Breast epithelium (tissue), 4 donors: ENCODE results near the gene SPRED1. TPM values are rescaled to one million over a fixed set of nuclear protein-coding genes. Genes with fewer than 3 reads are reported as not detected.

Experiments
- DNase-seq, 2 donors: peaks; one replicate each; pipeline ENCODE4 v3.0.0-alpha.2; 2019; ENCODE audit warnings: low spot score in 2 of 2
- H3K27ac ChIP-seq, 2 donors: fragments of 200-600 bp; sonication (generic) in 1 of 2; one replicate each; pipeline ENCODE4 v1.5.1; 2016 to 2019; ENCODE audit warnings: mild to moderate bottlenecking in 1 of 2
- H3K27me3 ChIP-seq, 2 donors: fragments of 200-600 bp; sonication (generic) in 1 of 2; one replicate each; pipeline versions ENCODE4 v1.5.1 to v1.6.0; 2017 to 2019; ENCODE audit warnings: control low read depth in 1 of 2, mild to moderate bottlenecking in 1 of 2
- H3K36me3 ChIP-seq: fragments of 200-600 bp; one replicate; pipeline ENCODE4 v1.5.1; 2019
- H3K4me1 ChIP-seq, 2 donors: fragments of 200-600 bp; sonication (generic); one replicate each; pipeline ENCODE4 v1.5.1; 2016 to 2019; ENCODE audit warnings: control low read depth in 1 of 2
- H3K4me3 ChIP-seq, 3 donors: fragments of 200-600 bp; sonication (generic); 1 replicate in 2 of 3; 2 replicates in 1 of 3; pipeline ENCODE4 v1.5.1; 2016 to 2019; ENCODE audit warnings: mild to moderate bottlenecking in 3 of 3, moderate library complexity in 2 of 3
- H3K9me3 ChIP-seq, 2 donors: fragments of 200-600 bp; sonication (generic) in 1 of 2; one replicate each; pipeline ENCODE4 v1.5.1; 2016 to 2019; ENCODE audit warnings: control low read depth in 1 of 2
- CTCF ChIP-seq, 3 donors: fragments of 450-650 bp; IDR thresholded peaks; one replicate each; pipeline ENCODE4 v1.5.1; 2016 to 2017; ENCODE audit warnings: antibody characterized with exemption in 3 of 3, mild to moderate bottlenecking in 3 of 3, moderate library complexity in 3 of 3
- POLR2A ChIP-seq: fragments of 450-650 bp; IDR thresholded peaks from one replicate; pipeline ENCODE4 v1.6.1; 2016; ENCODE audit warnings: antibody characterized with exemption, mild to moderate bottlenecking, moderate library complexity
- POLR2AphosphoS5 ChIP-seq, 3 donors: sonication (generic); formaldehyde crosslinking; IDR thresholded peaks; one replicate each; pipeline ENCODE4 v1.6.1; 2017; ENCODE audit warnings: antibody characterized with exemption in 3 of 3
- intact Hi-C: fragments of 100-400 bp; cut with DNase I; formaldehyde crosslinking; loops from one replicate; pipeline ENCODE4 v1.15.1; 2023; ENCODE audit warnings: low total_unique reads
- total RNA-seq, 3 donors: library from RNA; depleted of rRNA; stranded (reverse); fragments of >200 nt; gene quantifications; one replicate each; pipeline ENCODE4 v1.1.0, GENCODE V29; 2016

Gene SPRED1
- total RNA-seq, 3 donors from 2014 or later = 18.4 to 28.1 (median 22.3) TPM

- no peaks in the 10 kb centered on the region for H3K9me3 ChIP-seq
- intact Hi-C loops = no loop called here
- H3K4me1 ChIP-seq = no peaks in the 10 kb centered on the region
- H3K4me3 ChIP-seq = no peak overlapping the region
- DNase-seq = no peak
- H3K36me3 ChIP-seq = no peaks in the 10 kb centered on the region
- TF ChIP-seq CTCF (IDR thresholded peaks at IDR 0.05) (no peak), POLR2A (no peak), POLR2AphosphoS5 (IDR thresholded peaks at IDR 0.05) (no peak)
- H3K27me3 ChIP-seq = no peaks in the 10 kb centered on the region
- H3K27ac ChIP-seq = peak overlapping the region; percentile 0 to 50
Observed at GRCh38 chr15:38324939-38325647, 72.5 kb downstream of the SPRED1 start.

- Histone ChIP-seq H3K36me3 (no peaks in the 10 kb centered on the region), H3K27me3 (no peaks in the 10 kb centered on the region), H3K4me3 (no peak overlapping the region), H3K27ac (peak overlapping the region; percentile 0 to 50), H3K4me1 (no peaks in the 10 kb centered on the region), H3K9me3 (no peaks in the 10 kb centered on the region)
- TF ChIP-seq POLR2AphosphoS5 (IDR thresholded peaks at IDR 0.05) = no peak
- TF ChIP-seq POLR2A = no peak
- TF ChIP-seq CTCF (IDR thresholded peaks at IDR 0.05) = no peak
- DNase-seq = peak in 1 of 2 donors; percentile 21
- intact Hi-C loops = no loop called here
Observed at GRCh38 chr15:38325648-38325990, 73.0 kb downstream of the SPRED1 start.

GRCh38 chr15:38332711-38333110 lies 80.1 kb downstream of the SPRED1 start:
- no peak for DNase-seq
- H3K27ac ChIP-seq = no peak overlapping the region
- no peaks in the 10 kb centered on the region for H3K27me3 ChIP-seq
- no peaks in the 10 kb centered on the region for H3K9me3 ChIP-seq
- TF ChIP-seq POLR2A (no peak), CTCF (IDR thresholded peaks at IDR 0.05) (no peak), POLR2AphosphoS5 (IDR thresholded peaks at IDR 0.05) (no peak)
- no peak overlapping the region for H3K4me3 ChIP-seq
- no peaks in the 10 kb centered on the region for H3K36me3 ChIP-seq
- no peaks in the 10 kb centered on the region for H3K4me1 ChIP-seq
- intact Hi-C loops = no loop called here

- Histone ChIP-seq H3K9me3 (no peaks in the 10 kb centered on the region), H3K27me3 (no peaks in the 10 kb centered on the region), H3K27ac (no peak overlapping the region), H3K4me3 (no peak overlapping the region), H3K4me1 (no peaks in the 10 kb centered on the region), H3K36me3 (no peaks in the 10 kb centered on the region)
- intact Hi-C loops = no loop called here
- TF ChIP-seq POLR2A (no peak), POLR2AphosphoS5 (IDR thresholded peaks at IDR 0.05) (no peak), CTCF (IDR thresholded peaks at IDR 0.05) (no peak)
- DNase-seq = no peak
Observed at GRCh38 chr15:38335116-38335515, 82.5 kb downstream of the SPRED1 start.

- no peak overlapping the region for H3K4me3 ChIP-seq
- no peak for TF ChIP-seq CTCF (IDR thresholded peaks at IDR 0.05)
- no peak for TF ChIP-seq POLR2A
- TF ChIP-seq POLR2AphosphoS5 (IDR thresholded peaks at IDR 0.05) = no peak
- DNase-seq = no peak
- H3K4me1 ChIP-seq = no peaks in the 10 kb centered on the region
- H3K36me3 ChIP-seq = no peaks in the 10 kb centered on the region
- no peaks in the 10 kb centered on the region for H3K9me3 ChIP-seq
- intact Hi-C loops = no loop called here
- H3K27ac ChIP-seq = no peak overlapping the region
- no peaks in the 10 kb centered on the region for H3K27me3 ChIP-seq
Observed at GRCh38 chr15:38344351-38344750, 91.7 kb downstream of the SPRED1 start.
